HPDE6-E6E7 (cell line): ENCODE results near the gene DDX56.

Experiments
- DNase-seq: peaks from one replicate; pipeline ENCODE4 v3.0.0; 2011; ENCODE audit warnings: missing footprints; ENCODE audit errors: extremely low spot score

Gene DDX56

GRCh38 chr7:44535348-44536064 is 38.2 kb downstream of the DDX56 start:
- DNase-seq: no peak

- peak; percentile 43 for DNase-seq
These were observed 39.2 kb downstream of the DDX56 start for GRCh38 chr7:44534501-44534900.

DNA sequence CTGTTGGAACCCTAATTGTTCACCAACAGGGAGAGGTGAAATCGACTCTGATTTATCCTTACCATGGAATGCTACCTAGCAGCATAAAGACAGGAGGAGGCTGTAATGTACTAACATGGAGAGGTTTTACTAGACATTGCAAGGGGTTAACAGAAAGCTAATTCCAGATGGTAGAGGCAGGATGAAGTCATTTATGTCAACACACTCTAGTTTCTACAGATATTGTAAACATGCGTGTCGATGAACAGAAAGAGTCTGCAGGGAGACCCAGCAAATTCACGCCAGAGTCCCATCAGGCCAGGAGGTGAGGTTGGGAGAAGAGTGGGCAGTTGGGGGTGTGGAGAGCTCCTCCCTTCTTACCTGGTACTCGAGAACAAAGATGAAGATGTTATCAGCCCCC is 39.6 kb downstream of the DDX56 start:
- DNase-seq: no peak

GRCh38 chr7:44533301-44534055 is 40.2 kb downstream of the DDX56 start:
- DNase-seq: no peak

DNA sequence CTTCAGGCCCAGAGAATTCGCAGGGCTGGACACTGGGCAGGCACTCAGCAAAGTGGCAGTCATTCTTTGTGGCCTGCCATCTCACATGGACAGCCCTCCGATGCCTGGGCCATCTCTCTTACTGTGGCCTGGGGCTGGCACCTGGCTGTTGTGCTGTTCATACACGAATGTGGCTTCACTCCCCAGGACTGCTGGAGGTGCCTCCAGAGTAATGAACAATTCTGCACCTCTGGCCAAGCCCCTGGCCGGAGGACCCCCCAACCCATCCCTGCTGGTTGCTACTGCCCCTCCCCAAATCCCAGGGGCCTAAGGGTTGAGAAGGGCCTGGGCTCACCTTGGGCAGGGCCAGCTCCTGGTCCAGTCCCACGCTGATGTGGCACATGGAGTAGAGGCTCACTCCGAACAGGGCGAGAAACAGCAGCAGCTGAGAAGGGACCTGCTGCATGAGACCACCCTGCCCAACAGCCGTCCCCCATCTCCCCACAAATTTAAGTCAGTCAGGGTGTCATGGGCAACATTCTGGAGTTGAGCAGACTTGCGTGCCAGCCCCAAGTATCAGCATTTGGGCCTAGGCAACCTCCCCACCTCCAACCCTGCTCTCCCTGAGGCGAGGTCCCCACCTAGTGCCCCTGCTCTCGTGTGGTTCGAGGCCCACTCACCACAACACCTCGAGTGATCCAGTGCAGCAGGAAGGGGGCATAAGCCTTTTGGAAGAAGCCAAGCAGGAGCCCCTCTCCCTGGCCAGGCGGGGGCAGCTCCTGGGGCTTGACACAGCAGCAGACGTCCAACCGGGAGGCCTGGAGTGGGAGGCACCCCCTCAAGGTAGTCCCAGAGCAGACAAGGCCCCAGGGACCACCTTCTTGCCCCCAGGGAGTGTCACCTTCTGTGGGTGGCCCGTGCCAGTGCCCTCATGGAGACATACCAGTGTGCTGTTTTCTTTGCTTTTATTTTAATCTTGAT is 42.0 kb downstream of the DDX56 start:
- no peak for DNase-seq

GRCh38 chr7:44530990-44531389 is 42.7 kb downstream of the DDX56 start:
- DNase-seq: no peak

DNA sequence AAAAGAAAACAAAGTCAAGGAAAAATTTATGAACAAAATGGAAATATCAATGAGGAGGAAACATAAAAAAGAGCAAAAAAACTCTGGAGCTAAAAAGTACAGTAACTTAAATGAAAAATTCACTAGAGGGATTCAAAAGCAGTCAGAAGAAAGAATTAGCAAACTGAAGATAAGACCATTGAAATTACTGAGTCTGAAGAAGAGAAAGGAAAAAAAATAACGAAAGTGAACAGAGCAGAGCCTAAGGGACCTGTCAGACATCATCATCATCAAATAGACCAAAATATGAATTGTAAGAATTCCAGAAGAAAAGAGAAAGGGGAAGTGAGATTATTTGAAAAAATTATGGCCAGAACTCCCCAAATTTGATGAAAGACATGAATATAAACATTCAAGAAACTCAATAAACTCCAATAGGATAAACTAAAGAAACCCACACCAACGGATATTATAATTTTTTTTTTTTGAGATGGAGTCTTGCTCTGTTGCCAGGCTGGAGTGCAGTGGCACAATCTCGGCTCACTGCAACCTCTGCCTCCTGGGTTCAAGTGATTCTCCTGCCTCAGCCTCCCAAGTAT is 48.8 kb downstream of the DDX56 start:
- DNase-seq: no peak

DNA sequence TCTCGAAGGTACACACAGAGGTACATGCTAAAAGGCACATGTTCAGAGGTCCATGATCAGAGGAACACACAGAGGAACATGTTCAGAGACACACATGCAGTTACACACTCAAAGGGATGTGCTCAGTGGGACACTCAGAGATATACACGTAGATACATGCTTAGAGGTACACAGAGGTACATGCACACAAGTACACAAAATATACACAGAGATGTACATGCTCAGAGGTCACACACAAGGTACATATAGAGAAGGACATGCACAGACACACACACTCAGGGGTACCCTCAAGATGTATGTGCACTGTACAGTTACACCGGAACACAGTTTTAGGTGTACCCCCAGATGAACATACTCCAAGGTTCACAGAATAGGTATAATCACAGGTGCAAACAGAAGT is 51.4 kb downstream of the DDX56 start:
- no peak for DNase-seq

DNA sequence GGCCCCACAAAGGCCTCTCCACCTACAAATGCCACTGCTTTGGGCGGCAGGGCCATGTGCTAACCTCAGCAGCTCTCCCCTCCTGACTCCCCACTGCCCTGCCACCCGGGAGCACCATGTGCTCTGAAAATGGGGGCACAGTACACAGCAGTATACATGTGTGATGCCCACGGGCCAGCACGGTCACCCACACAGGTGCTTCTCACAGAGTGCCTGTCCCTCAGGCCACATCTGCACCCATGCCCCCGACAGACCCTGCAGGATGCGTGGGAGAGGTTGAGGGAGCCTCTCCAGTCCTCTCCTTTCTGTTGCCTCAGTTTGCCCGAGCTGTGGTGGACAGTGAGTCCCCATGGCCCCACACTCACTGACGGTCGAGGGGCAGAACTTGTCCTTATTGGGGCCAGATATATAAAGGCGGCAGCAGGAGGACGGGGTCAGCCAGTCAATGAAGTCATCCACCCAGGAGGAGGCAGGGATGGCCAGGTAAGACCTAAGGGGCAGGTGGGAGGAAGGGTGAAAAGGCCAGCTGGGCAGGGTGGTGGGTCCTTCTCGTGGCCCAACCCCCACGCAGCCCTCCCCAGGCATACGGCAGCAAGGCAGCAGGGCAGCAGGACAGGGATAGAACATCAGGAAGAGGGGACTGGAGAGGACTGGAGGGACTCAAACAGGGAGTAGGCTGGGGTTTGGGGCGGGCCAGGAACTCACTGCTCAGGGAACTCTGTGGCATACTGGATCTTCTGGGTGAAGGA is 52.2 kb downstream of the DDX56 start:
- no peak for DNase-seq

- no peak for DNase-seq
These were observed 53.1 kb downstream of the DDX56 start for GRCh38 chr7:44520574-44520973.

- DNase-seq: no peak
These were observed 54.2 kb downstream of the DDX56 start for GRCh38 chr7:44519546-44519945.

DNA sequence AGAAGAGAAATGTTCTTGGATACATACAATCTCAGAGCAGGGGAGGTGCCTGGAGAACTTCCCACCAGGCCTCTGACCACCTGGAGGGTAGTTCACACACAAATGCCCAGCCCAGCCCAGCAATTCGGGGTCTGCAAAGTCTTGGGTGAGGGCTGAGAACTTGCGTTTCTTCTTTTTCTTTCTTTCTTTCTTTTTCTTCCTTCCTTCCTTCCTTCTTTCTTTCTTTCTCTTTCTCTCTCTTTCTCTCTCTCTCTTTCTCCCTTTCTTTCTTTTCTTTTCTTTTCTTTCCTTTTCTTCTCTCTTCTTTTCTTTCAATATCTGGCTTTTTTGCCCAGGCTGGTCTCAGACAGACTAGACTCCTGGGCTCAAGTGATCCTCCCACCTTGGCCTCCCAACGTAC is 54.9 kb downstream of the DDX56 start:
- DNase-seq: no peak

GRCh38 chr7:44517175-44517574 is 56.5 kb downstream of the DDX56 start:
- DNase-seq: no peak
